Neural cell (in vitro differentiated cells): Measurements from ENCODE around the gene PAEP. TPM values are rescaled to one million over a fixed set of nuclear protein-coding genes. Genes with fewer than 3 reads are reported as not detected.

ENCODE experiments used
- H2AFZ ChIP-seq: fragments of 200-600, 300-800 bp; sonication (generic), shearing (Covaris generic); 2 replicates; pipeline ENCODE4 v1.6.0; 2014; ENCODE audit warnings: low read depth, mild to moderate bottlenecking, antibody characterized with exemption, low read length, moderate library complexity
- H3F3A ChIP-seq: fragments of 200-600 bp; shearing (Covaris generic); 2 replicates; pipeline ENCODE4 v1.6.1; 2016; ENCODE audit warnings: mild to moderate bottlenecking, moderate library complexity, mixed read lengths, antibody characterized with exemption, low read length; ENCODE audit not compliant: insufficient read depth, poor library complexity, severe bottlenecking
- H3K27ac ChIP-seq: fragments of 200-600, 300-800 bp; sonication (generic), shearing (Covaris generic); 2 replicates; pipeline ENCODE4 v1.5.1; 2014; ENCODE audit warnings: mild to moderate bottlenecking, low read length, moderate library complexity
- H3K27me3 ChIP-seq: fragments of 300-800, 200-600 bp; sonication (generic), shearing (Covaris generic); 2 replicates; pipeline ENCODE4 v1.6.0; 2014; ENCODE audit warnings: mild to moderate bottlenecking, low read depth, low read length, moderate library complexity; ENCODE audit not compliant: insufficient read depth
- H3K36me3 ChIP-seq: fragments of 300-800, 200-600 bp; sonication (generic), shearing (Covaris generic); 2 replicates; pipeline ENCODE4 v1.5.1; 2014; ENCODE audit warnings: mild to moderate bottlenecking, antibody characterized with exemption, low read length, moderate library complexity; ENCODE audit not compliant: insufficient read depth
- H3K4me2 ChIP-seq: fragments of 300-800, 200-600 bp; sonication (generic), shearing (Covaris generic); 2 replicates; pipeline ENCODE4 v1.6.0; 2014; ENCODE audit warnings: mild to moderate bottlenecking, low read length
- H3K4me3 ChIP-seq: fragments of 300-800, 200-600 bp; sonication (generic), shearing (Covaris generic); 2 replicates; pipeline ENCODE4 v1.5.1; 2014; ENCODE audit warnings: mild to moderate bottlenecking, low read length, moderate library complexity
- H3K79me2 ChIP-seq: fragments of 200-600 bp; shearing (Covaris generic); replicated peaks from 2 replicates; pipeline ENCODE4 v1.6.0; 2014; ENCODE audit warnings: mild to moderate bottlenecking, low read length, moderate library complexity; ENCODE audit not compliant: insufficient read depth
- H3K9ac ChIP-seq: fragments of 300-800, 200-600 bp; sonication (generic), shearing (Covaris generic); 2 replicates; pipeline ENCODE4 v1.6.1; 2016; ENCODE audit warnings: mild to moderate bottlenecking, low read length, mixed read lengths
- H3K9me2 ChIP-seq: fragments of 200-600 bp; shearing (Covaris generic); 2 replicates; pipeline ENCODE4 v1.6.1; 2016; ENCODE audit warnings: mild to moderate bottlenecking, low read length, mixed read lengths; ENCODE audit not compliant: insufficient read depth
- H3K9me3 ChIP-seq: fragments of 200-600, 300-800 bp; sonication (generic), shearing (Covaris generic); 2 replicates; pipeline ENCODE4 v1.6.1; 2016; ENCODE audit warnings: mild to moderate bottlenecking, mixed run types, low read length, moderate library complexity, mixed read lengths
- H4K20me1 ChIP-seq: fragments of 200-600 bp; shearing (Covaris generic); 2 replicates; pipeline ENCODE4 v1.6.1; 2016; ENCODE audit warnings: mild to moderate bottlenecking, mixed run types; ENCODE audit not compliant: insufficient read depth
- CTCF ChIP-seq: fragments of 450-650 bp; IDR thresholded peaks from 2 replicates; pipeline ENCODE4 v1.5.1; 2014; ENCODE audit warnings: antibody characterized with exemption, mild to moderate bottlenecking, moderate library complexity; ENCODE audit not compliant: poor library complexity, severe bottlenecking
- EP300 ChIP-seq: fragments of 450-650 bp; conservative IDR thresholded peaks from 2 replicates; pipeline ENCODE4 v1.6.1; 2014; ENCODE audit warnings: antibody characterized with exemption, mild to moderate bottlenecking, moderate library complexity; ENCODE audit not compliant: poor library complexity, severe bottlenecking
- EZH2 ChIP-seq: fragments of 200-600, 300-800 bp; shearing (Covaris generic), sonication (generic); IDR thresholded peaks from 2 replicates; pipeline ENCODE4 v1.6.1; 2014; ENCODE audit warnings: antibody characterized with exemption, low read length, borderline replicate concordance, mild to moderate bottlenecking; ENCODE audit not compliant: insufficient read depth, poor library complexity, severe bottlenecking
- MXI1 ChIP-seq: fragments of 450-650 bp; conservative IDR thresholded peaks from 2 replicates; pipeline ENCODE4 v1.6.1; 2014; ENCODE audit warnings: antibody characterized with exemption, mild to moderate bottlenecking; ENCODE audit not compliant: poor library complexity, severe bottlenecking
- POLR2AphosphoS5 ChIP-seq: IDR thresholded peaks from 2 replicates; pipeline ENCODE4 v1.6.1; 2012
- RAD21 ChIP-seq: fragments of 450-650 bp; conservative IDR thresholded peaks from 2 replicates; pipeline ENCODE4 v1.6.1; 2014; ENCODE audit warnings: antibody characterized with exemption, mild to moderate bottlenecking, moderate library complexity
- REST ChIP-seq: IDR thresholded peaks from 2 replicates; pipeline ENCODE4 v1.6.1; 2012; ENCODE audit warnings: borderline replicate concordance
- SMC3 ChIP-seq: fragments of 450-650 bp; conservative IDR thresholded peaks from 2 replicates; pipeline ENCODE4 v1.6.1; 2014; ENCODE audit warnings: antibody characterized with exemption, mild to moderate bottlenecking, moderate library complexity; ENCODE audit not compliant: poor library complexity
- TAF1 ChIP-seq: IDR thresholded peaks from 2 replicates; pipeline ENCODE4 v1.6.1; 2012; ENCODE audit warnings: low read depth
- polyA plus RNA-seq: library from polyadenylated mRNA; depleted of rRNA; stranded (reverse); fragments of >200 nt; gene quantifications from 2 replicates; pipeline ENCODE4 v1.2.3, GENCODE V29; 2014

The PAEP gene
- polyA plus RNA-seq, 1 donor from 2014 or later = not detected

GRCh38 chr9:135577256-135577655, 15.7 kb downstream of the PAEP start:
- no peak overlapping the region for H3K4me3 ChIP-seq
- H3K9ac ChIP-seq = no peak overlapping the region
- peaks cover 5% of the 10 kb centered on the region for H3K27me3 ChIP-seq
- TF ChIP-seq SMC3 = no peak
- TF ChIP-seq EZH2 = no peak
- TF ChIP-seq EP300 = no peak
- no peak for TF ChIP-seq CTCF
- no peak for TF ChIP-seq POLR2AphosphoS5
- no peak for TF ChIP-seq MXI1
- no peak for TF ChIP-seq REST
- TF ChIP-seq RAD21 = no peak
- no peak for TF ChIP-seq TAF1
- no peaks in the 10 kb centered on the region for H3K79me2 ChIP-seq
- H4K20me1 ChIP-seq = no peaks in the 10 kb centered on the region
- no peak overlapping the region for H3K27ac ChIP-seq
- no peaks in the 10 kb centered on the region for H3K9me2 ChIP-seq
- no peaks in the 10 kb centered on the region for H3K9me3 ChIP-seq
- H3F3A ChIP-seq = no peaks in the 10 kb centered on the region
- H3K36me3 ChIP-seq = no peaks in the 10 kb centered on the region
- no peak overlapping the region for H2AFZ ChIP-seq
- no peak overlapping the region for H3K4me2 ChIP-seq

- H3F3A ChIP-seq = no peaks in the 10 kb centered on the region
- TF ChIP-seq RAD21 (no peak), EP300 (no peak), SMC3 (no peak), POLR2AphosphoS5 (no peak), TAF1 (no peak), MXI1 (no peak), CTCF (no peak), EZH2 (no peak), REST (no peak)
- H3K9me3 ChIP-seq = no peaks in the 10 kb centered on the region
- peaks cover 5% of the 10 kb centered on the region for H3K27me3 ChIP-seq
- H4K20me1 ChIP-seq = no peaks in the 10 kb centered on the region
- H3K4me2 ChIP-seq = no peak overlapping the region
- H3K36me3 ChIP-seq = no peaks in the 10 kb centered on the region
- H3K4me3 ChIP-seq = no peak overlapping the region
- H3K9ac ChIP-seq = no peak overlapping the region
- H3K27ac ChIP-seq = no peak overlapping the region
- no peaks in the 10 kb centered on the region for H3K79me2 ChIP-seq
- H3K9me2 ChIP-seq = no peaks in the 10 kb centered on the region
- H2AFZ ChIP-seq = no peak overlapping the region
Observed at GRCh38 chr9:135579356-135579755, 17.8 kb downstream of the PAEP start.
